GM23338 (cell line): Measurements from ENCODE around the gene ADAMTS13. TPM values are rescaled to one million over a fixed set of nuclear protein-coding genes. Genes with fewer than 3 reads are reported as not detected.

ENCODE experiments used
- ATAC-seq: fragments of 200-7000 bp; cut with Tn5 transposase; 3 replicates; pipeline ENCODE4 v1.9.1; 2020
- DNase-seq: peaks from one replicate; pipeline ENCODE4 v3.0.0-alpha.2; 2015; ENCODE audit warnings: low spot score
- H2AFZ ChIP-seq: fragments of 200-600 bp; sonication (generic); 2 replicates; pipeline ENCODE4 v1.8.0; 2016; ENCODE audit warnings: antibody characterized with exemption, mild to moderate bottlenecking, moderate library complexity
- H3F3A ChIP-seq: fragments of 200-600 bp; sonication (generic); replicated peaks from 2 replicates; pipeline ENCODE4 v1.8.0; 2017; ENCODE audit warnings: antibody characterized with exemption, mixed run types, low read depth
- H3K27ac ChIP-seq: fragments of 200-600 bp; sonication (generic); 2 replicates; pipeline ENCODE4 v1.6.1; 2016; ENCODE audit warnings: low read depth
- H3K27me3 ChIP-seq: fragments of 200-600 bp; sonication (generic); 2 replicates; pipeline ENCODE4 v1.8.0; 2016; ENCODE audit warnings: mild to moderate bottlenecking, mixed run types, moderate library complexity; ENCODE audit not compliant: insufficient read depth
- H3K36me3 ChIP-seq: fragments of 200-600 bp; sonication (generic); 2 replicates; pipeline ENCODE4 v1.8.0; 2016; ENCODE audit warnings: mild to moderate bottlenecking; ENCODE audit not compliant: insufficient read depth
- H3K4me1 ChIP-seq: fragments of 200-600 bp; sonication (generic); 2 replicates; pipeline ENCODE4 v1.8.0; 2016; ENCODE audit warnings: mild to moderate bottlenecking, moderate library complexity; ENCODE audit not compliant: insufficient read depth
- H3K4me2 ChIP-seq: fragments of 200-600 bp; sonication (generic); 2 replicates; pipeline ENCODE4 v1.7.1; 2017; ENCODE audit warnings: mixed run types
- H3K4me3 ChIP-seq: fragments of 200-600 bp; sonication (generic); 2 replicates; pipeline ENCODE4 v1.6.1; 2016; ENCODE audit warnings: mixed run types
- H3K79me2 ChIP-seq: fragments of 200-600 bp; sonication (generic); replicated peaks from 2 replicates; pipeline ENCODE4 v1.8.0; 2017; ENCODE audit warnings: mild to moderate bottlenecking; ENCODE audit not compliant: insufficient read depth
- H3K9me2 ChIP-seq: fragments of 200-600 bp; sonication (generic); 2 replicates; pipeline ENCODE4 v1.8.0; 2017; ENCODE audit not compliant: insufficient read depth
- H4K20me1 ChIP-seq: fragments of 200-600 bp; sonication (generic); replicated peaks from 2 replicates; pipeline ENCODE4 v1.8.0; 2017; ENCODE audit warnings: mild to moderate bottlenecking; ENCODE audit not compliant: insufficient read depth
- H3K27ac Mint-ChIP-seq: 2 replicates; pipeline ENCODE4 v1.8.0; 2020; ENCODE audit warnings: inconsistent platforms, mild to moderate bottlenecking, moderate library complexity, mixed read lengths
- H3K27me3 Mint-ChIP-seq: 3 replicates; pipeline ENCODE4 v1.8.0; 2022; ENCODE audit warnings: low read depth, mild to moderate bottlenecking, moderate library complexity, mixed read lengths, inconsistent platforms; ENCODE audit not compliant: insufficient read depth, poor library complexity
- H3K36me3 Mint-ChIP-seq: 3 replicates; pipeline ENCODE4 v1.8.0; 2021; ENCODE audit warnings: low read depth, mild to moderate bottlenecking, inconsistent platforms, moderate library complexity, mixed read lengths
- H3K4me1 Mint-ChIP-seq: 3 replicates; pipeline ENCODE4 v1.8.0; 2020; ENCODE audit warnings: mild to moderate bottlenecking, inconsistent platforms, mixed read lengths
- H3K4me3 Mint-ChIP-seq: 3 replicates; pipeline ENCODE4 v1.8.0; 2021; ENCODE audit warnings: moderate library complexity, mild to moderate bottlenecking, inconsistent platforms, mixed read lengths
- H3K9me3 Mint-ChIP-seq: 3 replicates; pipeline ENCODE4 v1.8.0; 2020; ENCODE audit warnings: moderate library complexity, mild to moderate bottlenecking, inconsistent platforms, mixed read lengths
- CREB1 ChIP-seq: fragments of 250-450 bp; sonication (Bioruptor Pico); IDR thresholded peaks from 2 replicates; pipeline ENCODE4 v1.5.0; 2020; ENCODE audit warnings: low read depth, mild to moderate bottlenecking, moderate library complexity
- POLR2AphosphoS5 ChIP-seq: IDR thresholded peaks from 2 replicates; pipeline ENCODE4 v1.6.1; 2016; ENCODE audit warnings: antibody characterized with exemption, low read depth
- REST ChIP-seq: IDR thresholded peaks from one replicate; pipeline ENCODE4 v1.6.1; 2018; ENCODE audit warnings: antibody characterized with exemption; ENCODE audit not compliant: unreplicated experiment
- ZNF331 ChIP-seq: fragments of 250-450 bp; sonication (Bioruptor Pico); IDR thresholded peaks from 2 replicates; pipeline ENCODE4 v1.5.0; 2020; ENCODE audit warnings: low read depth, mild to moderate bottlenecking, moderate library complexity
- ZNF462 ChIP-seq: fragments of 250-450 bp; sonication (Bioruptor Pico); IDR thresholded peaks from 2 replicates; pipeline ENCODE4 v1.5.0; 2020; ENCODE audit warnings: mild to moderate bottlenecking, moderate library complexity
- polyA plus RNA-seq: library from polyadenylated mRNA; unstranded; fragments of >200 nt; fragmentation: Nextera tagmentation; extraction: Ambion mirVana; gene quantifications from 2 replicates; pipeline ENCODE4 v1.2.1, GENCODE V29; 2016
- total RNA-seq: library from RNA; depleted of rRNA; stranded (reverse); fragments of >200 nt; shearing (Covaris generic); gene quantifications from 2 replicates; pipeline ENCODE4 v1.2.3, GENCODE V29; 2014

ADAMTS13 gene
- total and polyA plus RNA-seq, 2 experiments from 2014 or later, result 6.0 TPM

GRCh38 chr9:133441571-133441970, 19.4 kb downstream of the ADAMTS13 start (continued):
- TF ChIP-seq ZNF462 (CRISPR knock-in tag) (no peak), ZNF331 (no peak)

GRCh38 chr9:133443248-133443647, 21.1 kb downstream of the ADAMTS13 start:
- Mint-ChIP-seq H3K27ac (no peak overlapping the region), H3K36me3 (no peaks in the 10 kb centered on the region; the same call in 2 of the 3 replicates), H3K4me1 (no peaks in the 10 kb centered on the region), H3K4me3 (no peak overlapping the region), H3K9me3 (no peaks in the 10 kb centered on the region), H3K27me3 (no peaks in the 10 kb centered on the region)
- Histone ChIP-seq H3K4me2 (no peak overlapping the region), H3F3A (no peaks in the 10 kb centered on the region), H3K79me2 (no peaks in the 10 kb centered on the region), H3K9me2 (no peaks in the 10 kb centered on the region), H3K36me3 (no peaks in the 10 kb centered on the region), H3K27me3 (no peaks in the 10 kb centered on the region), H2AFZ (no peak overlapping the region), H3K27ac (no peak overlapping the region), H3K4me1 (no peaks in the 10 kb centered on the region), H4K20me1 (no peaks in the 10 kb centered on the region), H3K4me3 (no peak overlapping the region)
- ATAC-seq (peak; percentile 64), DNase-seq (no peak)
- TF ChIP-seq CREB1 (CRISPR knock-in tag), result no peak
- no peak for TF ChIP-seq POLR2AphosphoS5
- no peak for TF ChIP-seq REST
- no peak for TF ChIP-seq ZNF462 (CRISPR knock-in tag)
